Ovary (tissue), 3 donors: ENCODE measurements around the gene SIDT1.

Source experiments
- CTCF ChIP-seq, 3 donors: fragments of 450-650 bp in 2 of 3; fragments of 200-600 bp in 1 of 3; IDR thresholded peaks; one replicate each; pipeline versions ENCODE4 v1.5.1 to v1.8.0; 2016 to 2022; ENCODE audit warnings: antibody characterized with exemption in 3 of 3, mild to moderate bottlenecking in 1 of 3
- EP300 ChIP-seq: sonication (generic); formaldehyde crosslinking; IDR thresholded peaks from one replicate; pipeline ENCODE4 v1.6.1; 2017; ENCODE audit warnings: antibody characterized with exemption
- POLR2A ChIP-seq: fragments of 450-650 bp; IDR thresholded peaks from one replicate; pipeline ENCODE4 v1.6.1; 2017; ENCODE audit warnings: antibody characterized with exemption, mild to moderate bottlenecking, moderate library complexity
- donor health status: DM: no; HTN: no; CAD: no.

DNA sequence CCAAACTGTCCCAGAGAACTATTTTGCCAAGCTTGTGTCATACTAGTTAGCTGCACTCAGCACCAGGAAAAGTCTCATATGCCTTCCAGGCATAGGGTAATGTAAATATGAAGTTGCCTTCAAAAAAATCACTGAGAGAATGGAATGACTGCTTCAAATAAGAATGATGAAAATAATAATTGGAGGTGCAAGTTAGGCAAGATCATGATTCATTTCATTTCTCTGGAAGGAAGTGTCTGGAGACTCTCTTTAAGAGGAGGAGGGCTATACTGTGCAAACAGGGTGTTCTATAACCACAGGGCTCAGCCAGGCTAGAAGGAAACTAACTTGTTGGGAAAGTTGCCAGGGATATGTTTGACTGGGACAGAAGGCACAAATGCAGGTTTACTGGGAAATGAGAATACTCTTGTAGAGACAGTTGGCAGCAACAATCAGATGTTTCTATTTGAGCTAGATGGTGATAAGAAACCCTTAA is 4.3 kb downstream of the SIDT1 start:
- no peak for TF ChIP-seq CTCF (IDR thresholded peaks at IDR 0.05)
- no peak for TF ChIP-seq POLR2A
- no peak for TF ChIP-seq EP300
